SH-SY5Y (cell line): ENCODE measurements around the gene PRG2.

Source experiments
- GATA2 ChIP-seq: IDR thresholded peaks from 2 replicates; pipeline ENCODE4 v1.6.1; 2011; ENCODE audit warnings: mild to moderate bottlenecking, low read depth, low read length
- GATA3 ChIP-seq: IDR thresholded peaks from 2 replicates; pipeline ENCODE4 v1.6.1; 2011; ENCODE audit warnings: low read depth, mild to moderate bottlenecking, low read length, moderate library complexity

GRCh38 chr11:57405271-57405860 is 14.9 kb upstream of the PRG2 start:
- TF ChIP-seq GATA2: no peak
- TF ChIP-seq GATA3: no peak
